ENCODE data around the gene OTULIN.

OTULIN gene

GRCh38 chr5:14673443-14673842 is 8.9 kb downstream of the OTULIN start:
- H3K4me3 ChIP-seq (ENCODE audit: low read length, poor library complexity, severe bottlenecking), result no peak overlapping the region
- peak overlapping the region; percentile 97 for H3K4me2 ChIP-seq (ENCODE audit: low read depth, low read length, poor library complexity, severe bottlenecking)

GRCh38 chr5:14674983-14675854 is 10.7 kb downstream of the OTULIN start:
- TF ChIP-seq EZH2phosphoT487 (IDR thresholded peaks at IDR 0.05; ENCODE audit: borderline replicate concordance) (no peak), CTCF (conservative IDR thresholded peaks at IDR 0.05; ENCODE audit: low read length) (no peak)
- Histone ChIP-seq H2AFZ (ENCODE audit: low read length) (no peak overlapping the region), H3F3A (ENCODE audit: low read depth) (no peaks in the 10 kb centered on the region), H3K36me3 (ENCODE audit: insufficient read depth, low read length) (peaks cover 46% of the 10 kb centered on the region; the same call in 1 of the 2 replicates), H3K4me2 (ENCODE audit: low read depth, low read length, poor library complexity, severe bottlenecking) (peak overlapping the region; percentile 58), H3K4me3 (ENCODE audit: low read length, poor library complexity, severe bottlenecking) (peak overlapping the region; percentile 42), H4K20me1 (ENCODE audit: insufficient read depth, low read length, poor library complexity, severe bottlenecking) (peaks cover 77% of the 10 kb centered on the region), H3K9ac (ENCODE audit: low read depth, low read length, poor library complexity, severe bottlenecking) (peak overlapping the region; percentile 45), H3K9me3 (ENCODE audit: insufficient read depth, low read depth, low read length) (no peaks in the 10 kb centered on the region), H3K4me1 (ENCODE audit: insufficient read depth, low read length, poor library complexity, severe bottlenecking) (peaks cover 48% of the 10 kb centered on the region), H3K9me2 (replicated peaks; ENCODE audit: low read depth, low read length) (no peaks in the 10 kb centered on the region), H3K27me3 (ENCODE audit: insufficient read depth, low read length, poor library complexity, severe bottlenecking) (no peaks in the 10 kb centered on the region), H3K79me2 (ENCODE audit: insufficient read depth, low read length) (peaks cover 93% of the 10 kb centered on the region)

More at GRCh38 chr5:14673443-14673842, 8.9 kb downstream of the OTULIN start:
- H2AFZ ChIP-seq (ENCODE audit: low read length), result no peak overlapping the region
- H3K9me2 ChIP-seq (replicated peaks; ENCODE audit: low read depth, low read length), result no peaks in the 10 kb centered on the region
- no peaks in the 10 kb centered on the region for H3F3A ChIP-seq (ENCODE audit: low read depth)
- H3K27me3 ChIP-seq (ENCODE audit: insufficient read depth, low read length, poor library complexity, severe bottlenecking), result no peaks in the 10 kb centered on the region
- H4K20me1 ChIP-seq (ENCODE audit: insufficient read depth, low read length, poor library complexity, severe bottlenecking), result peaks cover 90% of the 10 kb centered on the region
- peaks cover 100% of the 10 kb centered on the region for H3K79me2 ChIP-seq (ENCODE audit: insufficient read depth, low read length)
- peaks cover 30% of the 10 kb centered on the region; the same call in 1 of the 2 replicates for H3K36me3 ChIP-seq (ENCODE audit: insufficient read depth, low read length)
- peak overlapping the region; percentile 5 for H3K9ac ChIP-seq (ENCODE audit: low read depth, low read length, poor library complexity, severe bottlenecking)
- H3K9me3 ChIP-seq (ENCODE audit: insufficient read depth, low read depth, low read length), result no peaks in the 10 kb centered on the region
- H3K4me1 ChIP-seq (ENCODE audit: insufficient read depth, low read length, poor library complexity, severe bottlenecking), result peaks cover 63% of the 10 kb centered on the region
- TF ChIP-seq CTCF (conservative IDR thresholded peaks at IDR 0.05; ENCODE audit: low read length) (no peak), EZH2phosphoT487 (IDR thresholded peaks at IDR 0.05; ENCODE audit: borderline replicate concordance) (no peak)

GRCh38 chr5:14675865-14676300 is 11.4 kb downstream of the OTULIN start:
- Histone ChIP-seq H3K9me3 (ENCODE audit: insufficient read depth, low read depth, low read length) (no peaks in the 10 kb centered on the region), H3K4me1 (ENCODE audit: insufficient read depth, low read length, poor library complexity, severe bottlenecking) (peaks cover 44% of the 10 kb centered on the region), H3K9ac (ENCODE audit: low read depth, low read length, poor library complexity, severe bottlenecking) (peak overlapping the region; percentile 45), H3K79me2 (ENCODE audit: insufficient read depth, low read length) (peaks cover 90% of the 10 kb centered on the region), H3K9me2 (replicated peaks; ENCODE audit: low read depth, low read length) (no peaks in the 10 kb centered on the region), H3K4me2 (ENCODE audit: low read depth, low read length, poor library complexity, severe bottlenecking) (peak overlapping the region; percentile 58), H3K4me3 (ENCODE audit: low read length, poor library complexity, severe bottlenecking) (peak overlapping the region; percentile 42), H3K27me3 (ENCODE audit: insufficient read depth, low read length, poor library complexity, severe bottlenecking) (no peaks in the 10 kb centered on the region), H3K36me3 (ENCODE audit: insufficient read depth, low read length) (peaks cover 53% of the 10 kb centered on the region; the same call in 1 of the 2 replicates), H3F3A (ENCODE audit: low read depth) (no peaks in the 10 kb centered on the region), H4K20me1 (ENCODE audit: insufficient read depth, low read length, poor library complexity, severe bottlenecking) (peaks cover 71% of the 10 kb centered on the region), H2AFZ (ENCODE audit: low read length) (no peak overlapping the region)
- TF ChIP-seq EZH2phosphoT487 (IDR thresholded peaks at IDR 0.05; ENCODE audit: borderline replicate concordance) (no peak), CTCF (conservative IDR thresholded peaks at IDR 0.05; ENCODE audit: low read length) (no peak)
